Measurements from ENCODE around the gene RCSD1.

GRCh38 chr1:167705250-167705649 is 75.2 kb downstream of the RCSD1 start:
- no peak for TF ChIP-seq POLR2A (IDR thresholded peaks at IDR 0.05)
- TF ChIP-seq CTCF (IDR thresholded peaks at IDR 0.05) = no peak
